HCT116 (cell line): Measurements from ENCODE around the gene DLX3. TPM values are rescaled to one million over a fixed set of nuclear protein-coding genes. Genes with fewer than 3 reads are reported as not detected.

Experiments used
- ATAC-seq: fragments of 200-7000 bp; cut with Tn5 transposase; 2 replicates; pipeline ENCODE4 v1.9.1; 2020; ENCODE audit warnings: mild to moderate bottlenecking, moderate library complexity
- Bru-seq: library from RNA; stranded (reverse); fragments of 400-500 nt; gene quantifications from one replicate; lab custom pipeline; 2021; lab: Mats Ljungman, UMichigan
- BruChase-seq, 2 experiments: library from RNA; stranded (reverse); fragments of 400-500 nt; gene quantifications; one replicate each; lab custom pipeline; 2021; lab: Mats Ljungman, UMichigan
- BruUV-seq: library from RNA; stranded (reverse); fragments of 400-500 nt; replicated peaks from 2 replicates; lab custom pipeline; 2021; lab: Mats Ljungman, UMichigan
- CTCF ChIA-PET: fragments of 300-600 bp; sonication (Branson Sonifier 250); formaldehyde crosslinking; loops from one replicate; lab custom pipeline; 2021; ENCODE audit warnings: antibody characterized with exemption; lab: Charles Lee
- POLR2A ChIA-PET: fragments of 300-600, 350-600 bp; sonication (Branson Sonifier 250); formaldehyde crosslinking; loops from one replicate; lab custom pipeline; 2021; ENCODE audit warnings: antibody characterized with exemption; lab: Charles Lee
- RAD21 ChIA-PET, 2 experiments: fragments of 300-600 bp; sonication (Branson Sonifier 250); formaldehyde crosslinking; loops; one replicate each; lab custom pipeline; 2023; ENCODE audit warnings: low total read pairs in 2 of 2; ENCODE audit not compliant: uncharacterized antibody in 2 of 2, unreplicated experiment in 2 of 2, low non-redundant PET in 1 of 2; lab: Charles Lee
- DNase-seq: peaks from one replicate; pipeline ENCODE4 v3.0.0-alpha.2; 2010; ENCODE audit warnings: low read depth, low spot score
- H2AFZ ChIP-seq: fragments of 200-600 bp; shearing (Covaris generic), sonication (generic); 2 replicates; pipeline ENCODE4 v1.6.1; 2017; ENCODE audit warnings: low read depth, mixed run types, mixed read lengths, antibody characterized with exemption, low read length; ENCODE audit not compliant: poor library complexity, severe bottlenecking
- H3K27ac ChIP-seq: 2 replicates; pipeline ENCODE4 v1.5.1; 2012; ENCODE audit warnings: low read depth, low read length
- H3K27me3 ChIP-seq: fragments of 200-600 bp; sonication (generic); 2 replicates; pipeline ENCODE4 v1.6.1; 2016; ENCODE audit warnings: mixed run types, low read length, mixed read lengths; ENCODE audit not compliant: insufficient read depth
- H3K36me3 ChIP-seq, 2 experiments: fragments of 200-500 bp in 1 of 2; fragments of 200-600 bp in 1 of 2; sonication (Bioruptor generic) in 1 of 2; sonication (generic) in 1 of 2; 2 replicates each; pipeline versions ENCODE4 v1.5.1 to v1.6.1; 2014 to 2016; ENCODE audit warnings: low read length in 2 of 2, inconsistent platforms in 1 of 2, mixed read lengths in 1 of 2, mixed run types in 1 of 2; ENCODE audit not compliant: insufficient read depth in 2 of 2, control insufficient read depth in 1 of 2
- H3K4me1 ChIP-seq, 2 experiments: fragments of 200-600 bp in 1 of 2; sonication (generic) in 1 of 2; 2 replicates each; pipeline versions ENCODE4 v1.5.1 to v1.6.1; 2012 to 2017; ENCODE audit warnings: low read length in 2 of 2, inconsistent platforms in 1 of 2, mild to moderate bottlenecking in 1 of 2, mixed read lengths in 1 of 2, mixed run types in 1 of 2, moderate library complexity in 1 of 2; ENCODE audit not compliant: insufficient read depth in 2 of 2, control insufficient read depth in 1 of 2
- H3K4me2 ChIP-seq: fragments of 200-600 bp; sonication (generic); 2 replicates; pipeline ENCODE4 v1.6.1; 2017; ENCODE audit warnings: mixed run types, low read length, mixed read lengths
- H3K4me3 ChIP-seq, 2 experiments: fragments of 200-600 bp in 1 of 2; sonication (generic) in 1 of 2; replicated peaks in 1 of 2; 2 replicates each; pipeline ENCODE4 v1.5.1; 2011 to 2016; ENCODE audit warnings: low read length in 2 of 2, control low read depth in 1 of 2, low read depth in 1 of 2, mild to moderate bottlenecking in 1 of 2, mixed read lengths in 1 of 2, mixed run types in 1 of 2
- H3K79me2 ChIP-seq: fragments of 200-600 bp; sonication (generic); 2 replicates; pipeline ENCODE4 v1.6.1; 2017; ENCODE audit warnings: mild to moderate bottlenecking, mixed run types, low read length, moderate library complexity, mixed read lengths; ENCODE audit not compliant: insufficient read depth
- H3K9ac ChIP-seq: fragments of 200-600 bp; sonication (generic); 2 replicates; pipeline ENCODE4 v1.6.1; 2016; ENCODE audit warnings: low read length, mixed read lengths
- H3K9me2 ChIP-seq: fragments of 200-600 bp; sonication (generic), shearing (Covaris generic); 2 replicates; pipeline ENCODE4 v1.6.1; 2017; ENCODE audit warnings: mixed run types, mild to moderate bottlenecking, moderate library complexity; ENCODE audit not compliant: insufficient read depth
- H3K9me3 ChIP-seq, 2 experiments: fragments of 200-500 bp in 1 of 2; fragments of 200-600 bp in 1 of 2; sonication (Bioruptor generic) in 1 of 2; sonication (generic) in 1 of 2; 2 replicates each; pipeline ENCODE4 v1.6.1; 2014 to 2017; ENCODE audit warnings: low read length in 2 of 2, mixed read lengths in 2 of 2, inconsistent platforms in 1 of 2, low read depth in 1 of 2, mild to moderate bottlenecking in 1 of 2, mixed run types in 1 of 2, moderate library complexity in 1 of 2; ENCODE audit not compliant: control insufficient read depth in 1 of 2, insufficient read depth in 1 of 2
- H4K20me1 ChIP-seq: fragments of 200-600 bp; sonication (generic), shearing (Covaris generic); 2 replicates; pipeline ENCODE4 v1.6.1; 2017; ENCODE audit warnings: mixed run types, mild to moderate bottlenecking, moderate library complexity; ENCODE audit not compliant: insufficient read depth
- ATF3 ChIP-seq: IDR thresholded peaks from 2 replicates; pipeline ENCODE4 v1.6.1; 2012
- CBX3 ChIP-seq: IDR thresholded peaks from 2 replicates; pipeline ENCODE4 v1.6.1; 2012; ENCODE audit warnings: low read depth
- CEBPB ChIP-seq: IDR thresholded peaks from 2 replicates; pipeline ENCODE4 v1.6.1; 2012; ENCODE audit warnings: low read depth
- CTCF ChIP-seq, 3 experiments: fragments of 200-600 bp in 1 of 3; sonication (generic) in 1 of 3; IDR thresholded peaks in 2 of 3; conservative IDR thresholded peaks in 1 of 3; 2 replicates each; pipeline ENCODE4 v1.5.1; 2012 to 2017; ENCODE audit warnings: low read depth in 2 of 3, low read length in 2 of 3, antibody characterized with exemption in 1 of 3, borderline replicate concordance in 1 of 3, control low read depth in 1 of 3, mild to moderate bottlenecking in 1 of 3, mixed read lengths in 1 of 3, mixed run types in 1 of 3, moderate library complexity in 1 of 3; ENCODE audit not compliant: insufficient read depth in 1 of 3
- EGR1 ChIP-seq: IDR thresholded peaks from 2 replicates; pipeline ENCODE4 v1.6.1; 2012; ENCODE audit warnings: low read depth
- FOSL1 ChIP-seq: IDR thresholded peaks from 2 replicates; pipeline ENCODE4 v1.6.1; 2012; ENCODE audit warnings: low read depth
- MAX ChIP-seq: IDR thresholded peaks from 2 replicates; pipeline ENCODE4 v1.6.1; 2012
- POLR2AphosphoS5 ChIP-seq: IDR thresholded peaks from 2 replicates; pipeline ENCODE4 v1.6.1; 2011; ENCODE audit warnings: mild to moderate bottlenecking, low read depth, low read length, moderate library complexity
- RAD21 ChIP-seq: IDR thresholded peaks from 2 replicates; pipeline ENCODE4 v1.6.1; 2012; ENCODE audit warnings: low read depth, mild to moderate bottlenecking
- SP1 ChIP-seq: IDR thresholded peaks from 2 replicates; pipeline ENCODE4 v1.6.1; 2012; ENCODE audit warnings: low read depth
- intact Hi-C: fragments of 100-400 bp; cut with micrococcal nuclease; formaldehyde crosslinking; loops from 2 replicates; pipeline ENCODE4 v1.10.0; 2022
- long read RNA-seq: library from polyadenylated mRNA; unstranded; transcript quantifications from one replicate; pipeline ENCODE4 v2.0.0, GENCODE V29; 2021; ENCODE audit not compliant: unreplicated experiment
- polyA plus RNA-seq: library from polyadenylated mRNA; unstranded; fragments of >200 nt; gene quantifications from 2 replicates; pipeline ENCODE4 v1.2.1, GENCODE V29; 2012; ENCODE audit warnings: missing spikeins
- total RNA-seq: library from RNA; stranded (reverse); gene quantifications from one replicate; pipeline ENCODE4 v1.2.1, GENCODE V29; 2021; ENCODE audit not compliant: unreplicated experiment

DLX3 gene
- total RNA-seq = not detected
- polyA plus RNA-seq = 0.04 TPM in 1 of 2 replicates, not detected in the other
- Bru-seq, nascent RNA = percentile 10 among the genes with signal in this experiment
- percentile 11 among the genes with signal in this experiment for BruChase-seq, experiment 1, labeled RNA remaining after a 6-hour chase
- percentile 10 among the genes with signal in this experiment for BruChase-seq, experiment 2, labeled RNA remaining after a 2-hour chase
- long read RNA-seq = 0 reads

- no TSS peak for BruUV-seq
- Histone ChIP-seq H3K9ac (no peak within 1 kb of the TSS), H3K27me3 (no peaks in the 10 kb centered on the region; the same call in 1 of the 2 replicates), H3K27ac (no peak within 1 kb of the TSS), H3K9me2 (no peaks in the 10 kb centered on the region)
- DNase-seq (no peak), ATAC-seq (no peak)
- CTCF ChIA-PET = interaction anchor here (1.0 to 5.6 kb wide), 5 partner anchors 42 to 425 kb away, joined by 3 to 123 read pairs (median 86); no protein-coding TSS in a partner anchor
- TF ChIP-seq RAD21 (0 out of 2 replicates have a peak, but pooled peaks have one; percentile 2), ATF3 (no peak)
- TF ChIP-seq, all 23 proteins: peak for 1
- Histone ChIP-seq H3K79me2 (no peaks in the 10 kb centered on the region), H3K4me2 (peak within 1 kb of the TSS; percentile 91), H4K20me1 (no peaks in the 10 kb centered on the region), H2AFZ (peak within 1 kb of the TSS; percentile 73), H3K4me3 (no peak within 1 kb of the TSS; a peak in 1 of 4 replicates), H3K4me1 (peaks cover 14 to 30% of the 10 kb centered on the region in 2 experiments), H3K36me3 (no peaks in the 10 kb centered on the region), H3K9me3 (no peaks in the 10 kb centered on the region)
- ChIA-PET RAD21 (interaction anchor here (0.7 to 3.5 kb wide), 3 partner anchors 42 to 135 kb away, joined by 3 to 27 read pairs (median 3); no protein-coding TSS in a partner anchor), POLR2A (interaction anchor here (0.7 kb wide), 1 partner anchor 39 kb away, joined by 3 read pairs; no protein-coding TSS in a partner anchor)
- intact Hi-C loops = no loop called here
Measured at GRCh38 chr17:49995055-49995738, at the start of gene DLX3. DLX3 (minus strand) TSS chr17:49995224; CDS start chr17:49994998, 226 bp downstream.

GRCh38 chr17:50044483-50044882 is 49.5 kb upstream of the DLX3 start:
- H4K20me1 ChIP-seq = no peaks in the 10 kb centered on the region
- CTCF ChIA-PET = no interaction called here
- H3K4me3 ChIP-seq = no peak overlapping the region
- DNase-seq = no peak
- POLR2A ChIA-PET = interaction anchor here (2.8 kb wide), 1 partner anchor 10 kb away, joined by 17 read pairs; the partner anchor contains the start of gene ITGA3
- no peak overlapping the region for H3K4me2 ChIP-seq
- intact Hi-C loops = no loop called here
- no peak for TF ChIP-seq EGR1
- TF ChIP-seq CTCF (IDR thresholded peaks at IDR 0.05 in 2 of 3, conservative IDR thresholded peaks at IDR 0.05 in 1 of 3; ENCODE audit: borderline replicate concordance in 1 of 3, insufficient read depth in 1 of 3, low read depth in 2 of 3, low read length in 2 of 3) = no peak
- no peak for TF ChIP-seq MAX
- TF ChIP-seq POLR2AphosphoS5 = no peak
- no peak for TF ChIP-seq CBX3
- TF ChIP-seq ATF3 = no peak
- no peak for TF ChIP-seq CEBPB
- TF ChIP-seq SP1 = no peak
- no peak for TF ChIP-seq RAD21
- no peak for TF ChIP-seq FOSL1
- RAD21 ChIA-PET = no interaction called here
- H3K4me1 ChIP-seq = peaks cover 27 to 46% of the 10 kb centered on the region in 2 experiments
- no peak overlapping the region for H3K9ac ChIP-seq
- H3K79me2 ChIP-seq = no peaks in the 10 kb centered on the region
- no peak for ATAC-seq
- H3K27ac ChIP-seq = no peak overlapping the region
- H3K36me3 ChIP-seq = no peaks in the 10 kb centered on the region
- no peaks in the 10 kb centered on the region for H3K9me3 ChIP-seq
- H3K9me2 ChIP-seq = no peaks in the 10 kb centered on the region
- BruUV-seq = no TSS peak
- H3K27me3 ChIP-seq = no peaks in the 10 kb centered on the region
- no peak overlapping the region for H2AFZ ChIP-seq
